Duodenal mucosa (tissue), 2 donors: ENCODE measurements around the gene ABCG8.

Source experiments
- H3K27ac ChIP-seq: one replicate; pipeline ENCODE4 v1.7.0; 2013; ENCODE audit warnings: low read depth, low read length
- H3K27me3 ChIP-seq, 2 donors: one replicate each; pipeline ENCODE4 v1.7.0; 2013; ENCODE audit warnings: low read length in 2 of 2, control low read depth in 1 of 2; ENCODE audit not compliant: insufficient read depth in 2 of 2, control insufficient read depth in 1 of 2
- H3K36me3 ChIP-seq, 2 donors: one replicate each; pipeline ENCODE4 v1.7.0; 2013; ENCODE audit warnings: low read length in 2 of 2, control low read depth in 1 of 2; ENCODE audit not compliant: insufficient read depth in 2 of 2, control insufficient read depth in 1 of 2
- H3K4me1 ChIP-seq, 2 donors: one replicate each; pipeline ENCODE4 v1.7.0; 2013; ENCODE audit warnings: low read length in 2 of 2, control low read depth in 1 of 2; ENCODE audit not compliant: insufficient read depth in 2 of 2, control insufficient read depth in 1 of 2
- H3K4me3 ChIP-seq, 2 donors: one replicate each; pipeline ENCODE4 v1.7.0; 2013; ENCODE audit warnings: low read length in 2 of 2, low read depth in 1 of 2
- H3K9ac ChIP-seq, 2 donors: one replicate each; pipeline ENCODE4 v1.7.0; 2013; ENCODE audit warnings: low read length in 2 of 2, low read depth in 1 of 2
- H3K9me3 ChIP-seq, 2 donors: one replicate each; pipeline ENCODE4 v1.7.0; 2013; ENCODE audit warnings: low read length in 2 of 2, control low read depth in 1 of 2; ENCODE audit not compliant: control insufficient read depth in 1 of 2

The ABCG8 gene

DNA sequence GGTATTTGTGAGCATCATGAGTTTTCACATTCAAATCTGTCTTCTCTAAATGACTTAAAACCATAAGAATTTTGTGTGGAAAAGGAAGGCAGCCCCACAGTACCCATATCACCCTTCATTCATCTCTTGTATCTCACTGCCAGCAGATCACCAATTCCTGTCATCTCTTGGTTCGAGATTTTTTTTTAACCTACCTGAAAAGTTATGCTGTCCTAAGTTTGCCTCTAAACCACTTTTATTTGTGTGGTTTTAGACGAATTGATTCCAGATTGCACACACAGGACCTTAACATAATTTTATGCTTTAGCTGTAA, 32.1 kb upstream of the ABCG8 start:
- no peak overlapping the region for H3K9ac ChIP-seq

DNA sequence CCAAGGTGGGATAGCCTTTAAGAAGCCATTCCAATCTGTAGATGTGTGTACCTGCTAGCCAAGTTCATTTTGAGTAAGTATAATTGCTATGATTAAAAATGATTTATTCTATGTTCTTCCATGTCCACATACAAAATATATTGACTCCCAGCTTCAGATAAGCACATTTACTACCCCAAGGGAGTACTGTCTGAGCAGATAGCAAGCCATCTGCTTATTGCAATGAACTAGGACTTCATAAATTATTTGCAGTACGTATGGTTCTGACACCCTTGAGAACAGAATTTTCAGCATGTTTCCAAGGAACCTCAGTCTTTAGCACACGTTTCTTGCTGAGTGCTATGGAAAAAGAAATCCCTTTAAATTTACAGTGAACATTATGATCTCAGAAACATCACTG, 28.3 kb upstream of the ABCG8 start:
- Histone ChIP-seq H3K27ac (no peak overlapping the region), H3K4me1 (peaks cover 13 to 16% of the 10 kb centered on the region in 2 donors), H3K9ac (no peak overlapping the region), H3K4me3 (no peak overlapping the region), H3K27me3 (no peaks in the 10 kb centered on the region), H3K9me3 (no peaks in the 10 kb centered on the region), H3K36me3 (peaks cover 3 to 6% of the 10 kb centered on the region in 2 donors)

More for the DNA sequence above, 32.1 kb upstream of the ABCG8 start:
- no peak overlapping the region for H3K4me3 ChIP-seq
- H3K9me3 ChIP-seq, result no peaks in the 10 kb centered on the region
- no peak overlapping the region for H3K27ac ChIP-seq
- H3K36me3 ChIP-seq, result peaks cover 6 to 8% of the 10 kb centered on the region in 2 donors
- H3K4me1 ChIP-seq, result peaks cover 13 to 33% of the 10 kb centered on the region in 2 donors
- H3K27me3 ChIP-seq, result no peaks in the 10 kb centered on the region

DNA sequence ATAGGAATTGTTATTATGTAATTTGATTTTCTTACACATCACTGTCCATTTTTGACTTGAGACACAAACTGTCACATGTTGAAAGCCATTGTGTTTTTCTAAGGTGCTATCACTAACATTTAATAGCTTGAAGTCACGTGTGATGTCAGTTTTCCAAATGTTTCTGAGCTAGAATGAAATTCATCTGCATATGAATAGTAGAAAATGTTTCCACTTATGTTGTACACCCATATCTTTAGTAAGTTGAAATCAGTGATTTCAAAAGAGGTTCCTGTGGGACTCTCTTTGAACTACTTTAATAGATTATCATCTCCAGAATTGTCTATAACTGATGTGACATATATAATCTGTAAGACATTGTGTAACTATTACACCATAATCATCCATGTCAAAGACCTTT, 27.9 kb upstream of the ABCG8 start:
- Histone ChIP-seq H3K4me1 (peaks cover 13 to 16% of the 10 kb centered on the region in 2 donors), H3K27ac (no peak overlapping the region), H3K4me3 (no peak overlapping the region), H3K27me3 (no peaks in the 10 kb centered on the region), H3K36me3 (peaks cover 4% of the 10 kb centered on the region in 2 donors), H3K9me3 (no peaks in the 10 kb centered on the region), H3K9ac (no peak overlapping the region)

DNA sequence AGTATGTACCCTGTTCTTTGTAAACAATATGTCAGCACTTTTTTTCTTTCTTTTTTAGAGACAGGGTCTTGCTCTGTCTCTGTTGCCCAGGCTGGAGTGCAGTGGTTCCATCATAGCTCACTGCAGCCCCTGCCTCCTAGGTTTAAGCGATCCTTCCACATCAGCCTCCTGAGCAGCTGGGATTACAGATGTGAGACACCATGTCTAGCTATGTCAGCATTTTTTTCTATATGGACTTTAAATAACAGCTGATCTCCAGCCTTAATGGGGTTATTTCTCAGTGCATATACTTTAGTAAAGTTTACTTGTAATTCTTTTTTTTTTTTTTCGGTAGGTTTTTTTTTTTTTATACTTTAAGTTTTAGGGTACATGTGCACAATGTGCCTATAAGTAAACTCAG, 26.8 kb upstream of the ABCG8 start:
- Histone ChIP-seq H3K9ac (no peak overlapping the region), H3K9me3 (no peaks in the 10 kb centered on the region), H3K4me3 (no peak overlapping the region), H3K4me1 (peaks cover 12% of the 10 kb centered on the region in 2 donors), H3K36me3 (peaks cover 4 to 9% of the 10 kb centered on the region in 2 donors), H3K27me3 (no peaks in the 10 kb centered on the region), H3K27ac (no peak overlapping the region)

DNA sequence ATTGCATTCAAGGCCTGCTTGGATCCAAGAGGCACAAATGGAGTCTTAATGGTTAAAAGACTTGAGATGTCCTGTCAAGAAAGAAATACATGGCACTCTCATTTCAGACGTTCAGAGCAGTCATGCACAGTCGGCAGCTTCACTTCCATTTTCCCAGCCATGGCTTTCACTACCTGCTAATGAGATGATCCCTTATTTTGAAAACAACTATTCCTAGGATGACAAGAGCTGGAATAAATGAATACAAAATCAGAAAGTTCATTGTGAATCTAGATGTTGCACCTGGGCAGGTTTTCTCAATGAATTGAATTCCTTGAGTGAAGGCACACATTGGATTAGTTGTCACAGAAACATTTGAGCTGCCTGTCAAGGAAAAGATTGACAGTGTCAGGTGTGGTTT, 25.8 kb upstream of the ABCG8 start:
- Histone ChIP-seq H3K27ac (no peak overlapping the region), H3K27me3 (no peaks in the 10 kb centered on the region), H3K4me3 (no peak overlapping the region), H3K9me3 (no peaks in the 10 kb centered on the region), H3K4me1 (peaks cover 4 to 9% of the 10 kb centered on the region in 2 donors), H3K9ac (no peak overlapping the region), H3K36me3 (peaks cover 4 to 9% of the 10 kb centered on the region in 2 donors)

DNA sequence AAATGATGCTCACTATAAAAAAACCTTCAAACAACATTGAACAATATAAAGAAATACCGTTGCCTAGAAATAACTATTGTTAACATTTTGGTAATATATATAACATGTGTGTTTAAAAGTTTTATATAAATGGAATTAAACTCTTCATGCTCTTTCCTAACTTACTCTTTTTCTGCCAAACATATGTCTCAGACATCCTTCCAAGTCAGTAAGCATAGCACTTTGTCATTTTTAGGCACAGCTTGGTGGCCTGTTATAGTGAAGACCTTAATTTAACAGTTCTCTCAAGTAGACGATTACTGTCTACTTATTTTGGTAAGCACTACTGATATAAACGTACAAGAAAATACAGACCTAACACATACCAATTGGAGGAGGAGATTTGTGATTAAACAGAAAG, 24.1 kb upstream of the ABCG8 start:
- H3K4me3 ChIP-seq, result no peak overlapping the region

DNA sequence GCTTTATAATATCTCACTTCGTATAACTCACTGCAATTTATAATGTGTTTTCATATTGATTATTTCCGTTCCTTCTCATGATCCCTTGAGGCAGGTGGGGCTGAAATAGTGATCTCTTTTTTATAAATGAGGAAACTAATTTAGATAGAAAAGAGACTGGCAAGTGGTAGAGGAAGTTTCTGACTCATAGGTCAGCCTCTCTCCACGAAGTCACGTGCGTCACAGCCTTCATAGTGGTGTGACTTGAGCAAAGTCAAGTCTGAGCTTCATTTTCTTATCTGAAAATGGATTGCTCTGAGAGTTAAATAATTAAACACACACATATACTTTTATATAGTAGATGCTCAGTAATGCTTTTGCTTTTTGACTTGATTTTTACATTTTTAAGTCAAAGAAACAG, 20.0 kb upstream of the ABCG8 start:
- Histone ChIP-seq H3K27me3 (no peaks in the 10 kb centered on the region), H3K27ac (no peak overlapping the region), H3K36me3 (peaks cover 0 to 12% of the 10 kb centered on the region in 2 donors), H3K9me3 (no peaks in the 10 kb centered on the region), H3K9ac (no peak overlapping the region), H3K4me3 (no peak overlapping the region), H3K4me1 (peaks cover 6 to 13% of the 10 kb centered on the region in 2 donors)

More for the DNA sequence above, 24.1 kb upstream of the ABCG8 start:
- Histone ChIP-seq H3K9ac (no peak overlapping the region), H3K4me1 (peaks cover 1 to 7% of the 10 kb centered on the region in 2 donors), H3K27me3 (no peaks in the 10 kb centered on the region), H3K27ac (no peak overlapping the region), H3K9me3 (no peaks in the 10 kb centered on the region), H3K36me3 (peaks cover 4 to 9% of the 10 kb centered on the region in 2 donors)

DNA sequence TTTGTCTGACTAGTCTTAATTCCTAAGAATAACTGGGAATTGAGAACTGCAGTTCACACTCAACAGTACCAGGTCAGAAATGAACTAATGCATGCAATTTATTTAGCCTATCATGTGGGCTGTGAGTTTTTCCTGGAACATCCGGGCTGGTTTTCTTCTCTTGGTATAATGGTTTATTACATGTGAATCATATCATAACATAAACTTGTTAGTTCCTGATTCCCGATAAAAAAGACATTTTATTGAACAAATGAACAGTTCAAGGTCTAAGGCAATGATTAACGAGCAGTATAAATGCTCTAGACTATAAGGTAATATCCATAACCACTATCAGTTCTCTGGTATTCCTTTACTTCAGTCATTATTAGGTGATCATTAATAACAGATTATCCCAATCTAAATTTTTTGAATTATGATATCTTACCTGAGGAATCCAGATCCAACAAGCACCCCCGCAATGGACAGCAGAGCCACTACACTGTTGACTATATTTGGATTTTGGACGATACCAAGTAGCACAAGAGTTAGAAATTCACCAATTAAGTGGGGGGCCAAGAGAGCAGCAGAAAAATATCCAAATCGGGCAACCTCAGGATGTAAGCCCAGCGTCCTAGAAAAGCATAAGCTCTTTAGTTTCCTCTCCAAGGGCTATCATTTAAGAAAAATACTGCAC, 19.1 kb upstream of the ABCG8 start:
- peak overlapping the region in 1 of 2 donors; percentile 11 for H3K4me3 ChIP-seq
- no peaks in the 10 kb centered on the region for H3K9me3 ChIP-seq
- no peak overlapping the region for H3K27ac ChIP-seq
- H3K27me3 ChIP-seq, result no peaks in the 10 kb centered on the region
- H3K9ac ChIP-seq, result peak overlapping the region in 1 of 2 donors; percentile 8
- peaks cover 0 to 18% of the 10 kb centered on the region in 2 donors for H3K36me3 ChIP-seq
- H3K4me1 ChIP-seq, result peaks cover 6 to 13% of the 10 kb centered on the region in 2 donors

DNA sequence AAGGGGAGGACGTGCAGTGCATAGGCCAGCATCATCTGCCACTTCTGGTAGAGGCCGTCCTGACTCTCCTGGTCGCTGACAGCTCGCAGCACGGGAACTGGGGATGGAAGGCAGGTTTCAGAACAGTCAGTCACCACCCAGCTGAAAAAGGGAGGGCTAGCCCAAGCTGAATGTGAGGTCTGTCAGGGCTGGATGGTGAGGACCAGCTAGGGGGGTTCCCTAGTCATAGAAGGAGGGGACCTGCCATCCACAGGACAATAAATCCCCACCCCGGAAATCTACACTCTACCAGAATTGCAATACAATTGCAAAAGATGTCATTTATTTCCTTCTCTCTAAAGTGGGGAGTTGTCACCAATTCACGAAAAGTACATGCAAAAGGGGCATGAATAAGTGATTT, 15.9 kb upstream of the ABCG8 start:
- H3K9ac ChIP-seq, result no peak overlapping the region
- peaks cover 0 to 13% of the 10 kb centered on the region in 2 donors for H3K36me3 ChIP-seq
- H3K27ac ChIP-seq, result no peak overlapping the region
- H3K4me1 ChIP-seq, result peaks cover 6 to 13% of the 10 kb centered on the region in 2 donors
- no peaks in the 10 kb centered on the region for H3K9me3 ChIP-seq
- no peak overlapping the region for H3K4me3 ChIP-seq
- no peaks in the 10 kb centered on the region for H3K27me3 ChIP-seq

DNA sequence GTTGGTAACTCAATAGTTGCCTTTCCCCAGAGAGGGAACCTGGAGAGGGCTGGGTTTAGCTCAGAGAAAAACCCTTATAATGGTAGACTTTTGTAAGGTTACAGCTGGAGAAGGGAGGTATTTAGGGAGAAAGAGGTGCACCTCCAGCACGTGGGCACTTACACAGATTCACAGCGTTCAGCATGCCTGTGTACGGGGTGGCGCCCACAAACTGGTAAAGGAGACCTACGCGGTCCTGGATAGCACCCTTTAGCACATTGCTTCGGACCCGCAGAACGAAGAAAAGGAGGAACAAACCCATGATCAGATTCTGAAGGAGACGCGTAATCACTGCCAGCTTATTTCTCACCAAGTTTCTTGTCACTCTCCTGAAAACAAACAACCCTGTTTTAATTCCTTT, 15.0 kb upstream of the ABCG8 start:
- H3K4me3 ChIP-seq, result no peak overlapping the region
- no peaks in the 10 kb centered on the region for H3K9me3 ChIP-seq
- H3K36me3 ChIP-seq, result peaks cover 0 to 13% of the 10 kb centered on the region in 2 donors
- H3K27ac ChIP-seq, result no peak overlapping the region
- no peaks in the 10 kb centered on the region for H3K27me3 ChIP-seq
- no peak overlapping the region for H3K9ac ChIP-seq
- peaks cover 6% of the 10 kb centered on the region in 2 donors for H3K4me1 ChIP-seq
